HG03575 (cell line): ENCODE data around the gene ZBBX.

Source experiments
- ATAC-seq: cut with Tn5 transposase; IDR thresholded peaks from one replicate; pipeline ENCODE4 v1.9.1; 2021; ENCODE audit not compliant: unreplicated experiment, insufficient number of reproducible peaks, low FRiP score; ENCODE audit errors: extremely low read depth

Gene ZBBX

GRCh38 chr3:167198949-167199600 is 181.0 kb downstream of the ZBBX start:
- ATAC-seq = no peak
